ENCODE data around the gene PCBP3.
"Not testable (repeated sequence)": the region's sequence is repeated elsewhere in the genome, so short reads cannot be mapped to it uniquely, and the experiment has no call there.

PCBP3 gene

GRCh38 chr21:45792682-45793383 is 149.3 kb downstream of the PCBP3 start:
- DNase-seq = no peak

DNA sequence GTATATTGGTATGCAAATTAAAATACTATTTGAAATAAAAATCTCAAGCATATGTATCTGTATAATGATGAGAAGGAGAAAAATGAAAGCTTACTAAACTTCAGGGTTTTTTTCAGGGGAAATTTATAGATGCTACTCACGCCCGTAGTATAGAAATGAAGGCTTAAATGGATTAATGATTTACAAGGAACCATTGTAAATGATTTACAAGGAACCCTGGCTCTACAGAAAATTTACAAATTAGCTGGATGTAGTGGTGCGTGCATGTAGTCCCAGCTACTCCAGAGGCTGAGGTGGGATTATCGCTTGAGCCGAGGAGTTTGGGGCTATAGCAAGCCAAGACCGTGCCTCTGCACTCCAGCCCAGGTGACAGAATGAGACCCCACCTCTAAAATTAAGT is 150.5 kb downstream of the PCBP3 start:
- no peak for DNase-seq

DNA sequence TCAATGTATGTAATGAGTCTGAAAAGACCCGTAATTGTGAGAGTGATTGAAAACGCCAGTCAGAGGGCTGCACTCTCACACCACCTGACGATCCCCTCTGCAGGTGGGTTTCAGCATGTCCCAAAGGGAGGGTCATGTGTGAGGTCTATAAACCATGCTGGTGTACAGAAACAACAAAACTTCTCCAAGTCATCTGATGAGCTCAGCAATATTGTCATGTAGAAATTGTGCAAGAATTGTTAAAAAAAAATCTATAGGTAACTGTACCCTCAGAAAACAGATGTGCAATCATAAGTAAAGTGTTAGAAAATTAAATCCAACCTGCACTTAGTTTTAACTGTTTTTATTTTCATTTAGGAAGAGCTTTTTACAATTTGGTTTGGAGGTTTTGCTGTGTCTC is 152.5 kb downstream of the PCBP3 start:
- DNase-seq = no peak

GRCh38 chr21:45797338-45797737 is 153.8 kb downstream of the PCBP3 start:
- DNase-seq = no peak

DNA sequence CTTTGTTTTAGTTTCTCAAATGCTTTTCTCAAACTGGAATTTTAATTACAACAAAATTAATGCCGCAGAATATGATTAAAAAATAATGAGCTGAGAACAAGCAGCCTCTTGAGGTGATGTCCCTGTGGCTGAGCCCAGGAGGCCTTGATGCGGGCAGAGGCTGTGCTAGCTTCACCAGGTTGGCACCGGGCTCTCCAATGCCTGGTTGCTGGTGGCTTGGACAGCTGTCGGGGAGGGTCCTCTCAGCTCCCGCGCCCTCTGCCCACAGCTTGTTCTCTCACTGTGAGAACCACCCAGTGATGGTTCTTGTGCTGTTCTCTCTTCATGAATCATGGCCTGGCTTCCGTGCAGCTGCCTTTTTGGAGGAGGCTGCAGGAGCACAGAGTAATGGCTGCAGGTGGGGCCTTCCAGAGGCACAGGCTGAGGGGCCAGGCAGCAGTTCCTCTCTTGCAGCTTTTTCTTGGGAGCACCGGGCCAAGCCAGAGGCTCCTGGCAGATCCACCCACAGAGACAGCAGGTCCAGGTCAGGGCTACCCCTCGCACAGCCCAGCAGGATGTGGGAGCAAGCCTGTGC is 156.3 kb downstream of the PCBP3 start:
- no peak for DNase-seq

GRCh38 chr21:45800339-45801080 is 157.0 kb downstream of the PCBP3 start:
- DNase-seq = no peak

GRCh38 chr21:45801129-45801964 is 157.8 kb downstream of the PCBP3 start:
- no peak for DNase-seq

- DNase-seq = no peak
These were observed 158.5 kb downstream of the PCBP3 start for GRCh38 chr21:45801989-45802388.

- DNase-seq = no peak
These were observed 158.9 kb downstream of the PCBP3 start for GRCh38 chr21:45802425-45802824.

DNA sequence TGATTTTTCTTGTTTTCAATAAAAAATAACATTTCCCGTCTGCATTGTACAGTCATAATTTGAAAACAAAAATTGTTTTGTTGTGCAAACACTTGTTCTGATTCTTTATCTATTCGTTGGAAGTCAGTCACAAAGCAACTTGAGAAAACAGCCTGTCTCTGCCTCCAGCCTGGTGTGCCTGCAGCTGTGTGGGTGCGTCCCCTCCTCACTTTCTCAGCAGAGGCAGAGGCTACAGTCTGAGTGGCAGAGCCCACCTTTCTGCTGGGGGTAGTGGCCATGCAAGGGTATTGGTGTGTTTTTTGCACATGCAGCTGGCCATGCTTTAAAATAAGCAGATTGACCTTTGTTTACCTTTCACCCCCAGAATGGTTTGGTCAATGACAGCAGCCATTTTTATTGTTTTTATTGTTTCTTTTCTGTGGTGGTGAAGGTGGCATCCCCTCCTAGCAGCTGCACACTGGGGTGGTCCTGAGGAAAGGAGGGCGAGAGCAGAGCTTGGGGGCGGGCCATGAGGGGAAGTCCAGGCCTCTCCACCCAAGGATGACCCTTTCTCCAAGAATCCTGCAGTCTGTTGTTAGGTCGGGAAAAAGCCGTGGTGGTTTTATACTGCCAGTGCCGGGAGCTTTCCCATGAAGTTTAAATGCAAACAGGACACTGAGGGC is 159.6 kb downstream of the PCBP3 start:
- DNase-seq = no peak

DNA sequence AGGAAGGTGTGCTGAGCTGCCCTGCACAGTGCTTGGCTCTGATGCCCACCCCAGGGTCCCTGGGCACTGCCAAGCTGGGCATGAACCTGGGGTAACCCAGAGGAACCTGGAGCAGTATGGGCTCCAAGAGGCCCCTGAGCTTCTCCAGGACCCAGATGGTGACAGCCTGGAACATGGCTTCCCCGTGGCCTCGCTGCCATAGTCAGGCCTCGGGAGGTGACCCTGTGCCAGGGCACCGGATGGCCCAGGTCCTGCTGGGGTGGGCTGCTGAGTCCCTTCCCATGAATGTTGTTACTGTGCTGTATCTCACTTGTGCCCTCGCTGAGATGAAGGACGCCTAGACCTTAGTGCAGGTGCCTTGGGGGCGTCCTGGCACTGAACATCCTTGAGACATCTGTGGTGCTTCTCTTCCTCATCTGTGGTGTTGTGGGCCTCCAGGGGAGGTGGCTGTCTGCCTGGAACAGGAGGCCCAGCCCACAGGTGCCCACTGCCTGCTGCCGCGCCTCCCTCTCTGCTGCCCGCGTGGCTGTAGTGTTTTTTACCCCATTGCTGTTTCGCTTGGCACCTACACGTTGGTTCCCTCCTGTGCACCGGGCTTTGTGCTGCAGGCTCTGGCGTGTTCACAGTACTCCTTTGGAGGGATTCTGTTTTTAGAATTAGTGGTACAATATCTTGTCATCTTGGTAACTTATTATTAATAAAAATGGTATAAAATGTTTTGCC is 160.3 kb downstream of the PCBP3 start:
- no peak for DNase-seq

- DNase-seq = no peak
These were observed 161.3 kb downstream of the PCBP3 start for GRCh38 chr21:45804809-45805313.

GRCh38 chr21:45805321-45805720 is 161.8 kb downstream of the PCBP3 start:
- no peak for DNase-seq

DNA sequence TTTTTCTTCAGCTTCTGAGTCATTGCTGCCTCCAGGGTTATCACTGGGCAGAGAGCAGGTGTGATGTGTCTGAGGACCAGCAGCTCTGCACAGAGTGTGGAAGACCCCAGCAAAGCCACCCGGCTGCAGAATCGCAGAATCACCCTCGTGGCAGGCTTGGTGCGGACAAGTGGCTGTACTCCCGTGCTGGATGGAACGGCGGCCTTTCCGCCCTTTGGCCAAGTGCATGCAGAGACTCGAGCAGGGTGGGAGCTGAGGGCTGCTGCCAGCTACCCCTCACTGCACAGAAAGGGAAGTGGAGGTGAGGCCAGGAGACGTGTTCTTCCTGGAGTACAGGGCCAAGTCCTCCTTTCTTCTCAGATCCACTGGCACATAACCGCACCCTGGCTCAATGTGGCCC is 162.5 kb downstream of the PCBP3 start:
- DNase-seq = no peak

DNA sequence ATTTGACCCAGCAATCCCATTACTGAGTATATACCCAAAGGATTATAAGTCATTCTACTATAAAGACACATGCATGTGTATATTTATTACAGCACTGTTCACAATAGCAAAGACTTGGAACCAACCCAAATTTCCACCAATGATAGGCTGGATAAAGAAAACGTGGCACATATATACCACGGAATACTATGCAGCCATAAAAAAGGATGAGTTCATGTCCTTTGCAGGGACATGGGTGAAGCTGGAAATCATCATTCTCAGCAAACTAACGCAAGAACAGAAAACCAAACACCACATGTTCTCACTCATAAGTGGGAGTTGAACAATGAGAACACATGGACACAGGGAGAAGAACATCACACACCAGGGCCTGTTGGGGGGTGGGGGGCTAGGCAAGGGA is 165.1 kb downstream of the PCBP3 start:
- DNase-seq = not testable (repeated sequence)

DNA sequence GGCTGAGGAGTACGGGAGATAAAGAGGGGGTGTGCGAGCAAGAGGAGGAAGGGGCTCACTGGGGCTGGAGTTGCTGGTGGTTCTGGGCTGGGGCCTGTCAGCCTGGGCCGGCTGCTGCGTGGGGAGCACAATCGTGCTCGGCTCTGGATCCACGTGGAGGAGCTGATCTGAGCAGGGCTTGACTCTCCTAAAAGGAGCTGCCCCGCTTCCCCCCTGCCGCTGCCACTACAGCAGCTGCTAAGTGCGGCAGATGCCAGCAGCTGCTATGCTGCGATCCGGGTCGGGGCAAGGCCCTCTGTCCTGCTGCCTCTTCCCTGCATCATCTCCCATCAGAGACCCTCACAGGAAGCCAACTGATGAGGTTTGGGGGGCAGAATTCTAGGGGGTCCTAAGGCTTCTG is 165.9 kb downstream of the PCBP3 start:
- DNase-seq = no peak

DNA sequence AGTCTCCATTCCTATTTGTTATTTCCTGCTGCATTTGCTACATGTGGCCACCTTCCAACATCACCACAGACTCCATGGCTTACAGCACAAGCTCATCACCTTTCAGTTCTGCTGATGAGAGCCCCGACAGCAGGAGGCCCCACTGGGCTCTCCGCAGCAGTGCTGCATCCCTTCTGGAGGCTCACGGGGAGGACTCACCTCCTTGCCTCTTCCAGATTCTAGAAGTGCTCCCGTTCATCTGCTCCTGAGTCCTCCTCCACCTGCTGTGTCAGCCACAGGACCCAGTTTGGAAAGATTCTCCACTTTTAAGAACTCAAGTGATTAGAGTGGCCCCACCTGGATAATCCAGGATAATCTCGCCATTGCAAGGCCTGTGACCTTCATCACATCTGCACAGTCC is 167.6 kb downstream of the PCBP3 start:
- no peak for DNase-seq

DNA sequence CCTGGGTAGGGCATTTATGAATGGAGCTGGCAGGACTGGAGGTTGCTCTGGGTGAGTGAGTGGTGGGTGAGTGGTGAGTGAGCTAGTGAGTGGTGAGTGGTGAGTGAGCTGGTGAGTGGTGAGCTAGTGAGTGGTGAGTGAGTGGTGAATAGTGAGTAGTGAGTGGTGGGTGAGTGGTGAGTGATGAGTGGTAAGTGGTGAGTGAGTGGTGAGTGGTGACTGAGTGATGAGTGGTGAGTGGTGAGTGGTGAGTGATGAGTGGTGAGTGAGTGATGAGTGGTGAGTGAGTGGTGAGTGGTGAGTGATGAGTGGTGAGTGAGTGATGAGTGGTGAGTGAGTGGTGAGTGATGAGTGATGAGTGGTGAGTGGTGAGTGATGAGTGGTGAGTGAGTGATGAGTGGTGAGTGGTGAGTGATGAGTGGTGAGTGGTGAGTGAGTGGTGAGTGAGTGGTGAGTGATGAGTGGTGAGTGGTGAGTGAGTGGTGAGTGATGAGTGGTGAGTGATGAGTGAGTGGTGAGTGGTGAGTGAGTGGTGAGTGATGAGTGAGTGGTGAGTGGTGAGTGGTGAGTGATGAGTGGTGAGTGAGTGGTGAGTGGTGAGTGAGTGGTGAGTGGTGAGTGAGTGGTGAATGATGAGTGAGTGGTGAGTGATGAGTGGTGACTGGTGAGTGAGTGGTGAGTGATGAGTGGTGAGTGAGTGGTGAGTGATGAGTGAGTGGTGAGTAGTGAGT is 170.8 kb downstream of the PCBP3 start:
- not testable (repeated sequence) for DNase-seq

DNA sequence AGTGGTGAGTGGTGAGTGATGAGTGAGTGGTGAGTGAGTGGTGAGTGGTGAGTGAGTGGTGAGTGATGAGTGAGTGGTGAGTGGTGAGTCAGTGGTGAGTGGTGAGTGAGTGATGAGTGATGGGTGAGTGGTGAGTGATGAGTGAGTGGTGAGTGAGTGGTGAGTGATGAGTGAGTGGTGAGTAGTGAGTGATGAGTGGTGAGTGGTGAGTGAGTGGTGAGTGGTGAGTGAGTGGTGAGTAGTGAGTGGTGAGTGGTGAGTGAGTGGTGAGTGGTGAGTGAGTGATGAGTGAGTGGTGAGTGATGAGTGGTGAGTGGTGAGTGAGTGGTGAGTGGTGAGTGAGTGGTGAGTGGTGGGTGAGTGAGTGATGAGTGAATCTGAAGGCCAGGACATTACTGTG is 172.3 kb downstream of the PCBP3 start:
- DNase-seq = not testable (repeated sequence)

DNA sequence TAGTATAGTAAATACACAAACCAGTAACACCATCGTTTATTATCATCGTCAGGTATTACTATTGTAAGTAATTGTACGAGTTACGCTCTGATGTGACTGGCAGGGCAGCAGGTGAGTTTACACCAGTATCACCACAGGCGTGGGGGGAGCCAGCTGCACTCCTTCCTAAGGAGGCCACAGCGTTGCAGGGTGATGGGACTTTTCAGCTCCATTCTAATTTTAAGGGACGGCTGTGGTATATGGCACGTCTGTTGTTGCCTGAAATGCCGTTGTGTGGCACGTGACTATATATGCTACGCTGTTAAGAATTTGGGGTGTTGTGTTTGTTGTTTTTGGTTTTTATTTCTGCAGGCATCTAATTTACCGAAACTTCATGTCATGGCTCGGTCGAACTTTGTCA is 173.3 kb downstream of the PCBP3 start:
- DNase-seq = no peak

GRCh38 chr21:45817345-45817744 is 173.8 kb downstream of the PCBP3 start:
- no peak for DNase-seq
